GM10266 (cell line): ENCODE data around the gene C6orf47.

Experiments used
- DNase-seq: peaks from one replicate; pipeline ENCODE4 v3.0.0; 2012; ENCODE audit errors: extremely low spot score
- TF ChIP-seq, protein P1 (sequence below): IDR thresholded peaks from 2 replicates; pipeline ENCODE4 v1.5.1; 2012; ENCODE audit warnings: mild to moderate bottlenecking, low read depth; ENCODE audit not compliant: control insufficient read depth, insufficient read depth; ENCODE audit errors: missing control alignments

The C6orf47 gene

DNA sequence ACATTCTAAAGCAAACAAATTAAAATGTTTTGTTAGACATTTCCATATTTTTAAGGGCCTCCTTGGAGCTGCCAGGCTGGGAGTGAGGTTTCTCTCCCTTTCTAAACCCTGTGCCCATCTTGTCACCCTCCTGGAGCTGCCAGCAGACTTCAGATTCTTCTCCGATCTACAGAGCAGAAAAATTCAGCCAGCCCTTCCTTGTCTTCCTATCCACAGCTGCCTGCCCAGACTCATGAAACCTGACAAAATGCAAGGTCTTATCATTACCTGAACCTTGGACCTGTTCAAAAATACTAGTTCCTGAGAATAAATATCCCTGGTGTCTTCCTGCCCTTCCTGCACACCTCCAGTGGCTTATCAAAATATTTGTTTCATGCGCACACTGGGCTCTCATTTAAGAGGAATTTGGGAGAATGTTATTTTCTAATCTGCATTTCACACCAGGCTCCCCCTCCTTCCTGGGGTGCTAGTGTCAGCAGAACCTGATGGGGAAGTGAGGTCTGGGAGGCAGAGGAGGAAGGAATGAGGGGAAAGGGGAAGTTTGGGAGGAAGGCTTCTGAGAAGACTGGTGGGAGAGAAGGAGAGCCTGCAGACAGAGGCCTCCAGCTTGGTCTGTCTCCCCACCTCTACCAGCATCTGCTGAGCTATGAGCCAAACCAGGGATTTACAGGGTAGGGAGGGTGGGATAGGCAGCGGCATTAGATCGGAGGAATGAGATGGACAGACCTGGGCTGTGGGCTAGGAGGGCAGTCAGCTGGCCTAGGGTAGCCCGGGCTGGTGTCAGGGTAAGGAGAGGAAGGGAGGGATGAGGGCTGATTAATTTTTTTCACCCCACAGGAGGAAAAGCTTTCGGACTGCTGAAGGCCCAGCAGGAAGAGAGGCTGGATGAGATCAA lies 45.6 kb downstream of the C6orf47 start, which contains the start of gene AIF1:
AIF1 (plus strand) TSS at position 551 of the 895 bp plus-strand sequence; CDS start at position 647, 96 bp downstream.
- TF ChIP-seq, protein P1, sequence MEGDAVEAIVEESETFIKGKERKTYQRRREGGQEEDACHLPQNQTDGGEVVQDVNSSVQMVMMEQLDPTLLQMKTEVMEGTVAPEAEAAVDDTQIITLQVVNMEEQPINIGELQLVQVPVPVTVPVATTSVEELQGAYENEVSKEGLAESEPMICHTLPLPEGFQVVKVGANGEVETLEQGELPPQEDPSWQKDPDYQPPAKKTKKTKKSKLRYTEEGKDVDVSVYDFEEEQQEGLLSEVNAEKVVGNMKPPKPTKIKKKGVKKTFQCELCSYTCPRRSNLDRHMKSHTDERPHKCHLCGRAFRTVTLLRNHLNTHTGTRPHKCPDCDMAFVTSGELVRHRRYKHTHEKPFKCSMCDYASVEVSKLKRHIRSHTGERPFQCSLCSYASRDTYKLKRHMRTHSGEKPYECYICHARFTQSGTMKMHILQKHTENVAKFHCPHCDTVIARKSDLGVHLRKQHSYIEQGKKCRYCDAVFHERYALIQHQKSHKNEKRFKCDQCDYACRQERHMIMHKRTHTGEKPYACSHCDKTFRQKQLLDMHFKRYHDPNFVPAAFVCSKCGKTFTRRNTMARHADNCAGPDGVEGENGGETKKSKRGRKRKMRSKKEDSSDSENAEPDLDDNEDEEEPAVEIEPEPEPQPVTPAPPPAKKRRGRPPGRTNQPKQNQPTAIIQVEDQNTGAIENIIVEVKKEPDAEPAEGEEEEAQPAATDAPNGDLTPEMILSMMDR = no peak
- no peak for DNase-seq

DNA sequence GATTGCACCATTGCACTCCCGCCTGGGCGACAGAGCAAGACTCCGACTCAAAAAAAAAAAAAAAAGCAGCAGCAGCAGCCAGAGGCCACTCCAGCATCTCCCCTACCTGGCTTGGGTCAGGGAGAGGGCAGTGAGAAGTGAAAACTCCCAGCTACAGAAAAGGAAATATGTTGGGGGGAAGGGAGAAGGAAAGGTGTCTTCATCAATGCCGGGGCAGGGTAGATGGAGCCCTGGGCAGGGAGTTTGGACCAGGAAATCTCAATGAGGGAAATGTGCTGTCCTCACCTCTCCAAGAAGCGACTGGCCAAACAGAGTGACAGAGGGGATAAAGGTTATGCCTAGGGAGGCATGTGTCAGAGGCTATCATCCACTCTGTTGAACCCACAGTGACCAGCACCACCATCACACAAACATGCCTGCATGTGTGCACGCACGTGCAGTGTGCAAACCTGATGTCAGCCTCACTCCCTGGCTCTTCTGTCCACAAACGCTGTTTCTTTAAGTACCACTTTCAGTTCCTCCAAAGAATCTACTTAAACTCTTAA lies 46.4 kb downstream of the C6orf47 start:
- DNase-seq = peak; percentile 64
- TF ChIP-seq, protein P1 = no peak

DNA sequence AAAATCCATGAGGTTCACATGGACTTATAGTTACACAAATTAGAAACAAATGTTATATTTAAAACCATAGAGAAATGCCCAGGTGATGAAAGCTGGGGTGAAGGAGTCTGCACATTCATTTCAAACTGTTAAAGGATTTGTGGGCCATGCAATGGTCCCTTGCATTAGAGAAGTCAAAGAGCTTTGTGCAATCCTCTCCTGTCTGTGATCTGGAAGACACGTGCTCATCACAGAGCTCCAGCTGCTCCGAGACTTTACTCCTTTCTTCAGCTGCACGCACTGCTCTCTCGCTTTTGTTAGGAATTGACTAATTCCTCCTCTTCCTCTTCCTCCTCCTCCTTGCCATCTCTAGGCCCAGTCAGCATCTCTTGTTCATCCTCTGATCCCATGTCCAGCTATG lies 49.6 kb downstream of the C6orf47 start:
- DNase-seq = no peak
- TF ChIP-seq, protein P1 = no peak

DNA sequence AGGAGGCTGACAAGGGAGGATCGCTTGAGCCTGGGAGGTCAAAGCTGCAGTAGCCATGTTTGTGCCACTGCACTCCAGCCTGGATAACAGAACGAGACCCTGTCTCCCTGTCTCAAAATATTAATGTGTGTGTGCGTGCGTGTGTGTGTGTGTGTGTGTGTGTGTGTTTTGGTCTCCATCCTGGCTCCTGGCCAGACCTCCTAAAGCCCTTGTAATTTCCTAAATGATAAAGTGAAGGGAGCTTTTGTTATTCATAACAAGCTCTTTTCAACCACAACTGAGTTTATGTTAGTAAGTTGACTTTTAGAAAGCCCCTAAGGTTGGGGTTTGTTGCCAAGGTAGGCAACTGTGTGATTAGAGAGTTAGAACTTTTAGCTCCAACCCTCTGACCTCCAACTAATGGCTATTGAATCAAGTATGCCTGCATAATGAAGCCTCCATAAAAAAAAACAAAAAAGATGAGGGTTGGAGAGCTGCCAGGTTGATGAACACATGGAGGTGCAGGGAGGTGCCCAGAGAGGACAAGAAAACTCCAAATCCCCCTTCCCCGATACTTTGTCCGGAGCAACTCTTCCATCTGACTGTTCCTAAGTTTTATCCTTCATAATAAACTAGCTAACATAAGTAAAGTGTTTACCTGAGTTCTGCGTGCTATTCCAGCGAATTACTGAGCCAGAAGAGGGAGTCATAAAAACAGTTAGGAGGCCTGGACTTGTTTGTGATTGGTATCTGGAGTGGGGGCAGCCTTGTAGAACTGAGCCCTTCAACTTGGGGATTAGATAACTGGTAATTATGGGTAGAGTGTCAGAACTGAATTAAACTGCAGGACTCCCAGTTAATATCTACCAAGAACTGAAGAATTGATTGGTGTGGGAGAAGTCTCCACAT lies 50.8 kb downstream of the C6orf47 start:
- TF ChIP-seq, protein P1 = no peak
- no peak for DNase-seq
